Spinal cord (tissue), 10 donors: ENCODE data around the gene MMP17. TPM values are rescaled to one million over a fixed set of nuclear protein-coding genes. Genes with fewer than 3 reads are reported as not detected.
A peak's percentile ranks its signal among the peaks of the same experiment; 100 is the strongest.

Experiments
- DNase-seq, 6 donors: peaks; one replicate each; pipeline versions ENCODE4 v3.0.0 to v3.0.0-alpha.2; 2013 to 2015; ENCODE audit warnings: low spot score in 6 of 6, low read depth in 4 of 6
- H3K27ac ChIP-seq: one replicate; pipeline ENCODE4 v1.5.1; 2013; ENCODE audit warnings: low read depth, low read length, control low read depth
- H3K27me3 ChIP-seq: one replicate; pipeline ENCODE4 v1.6.1; 2013; ENCODE audit warnings: low read length; ENCODE audit not compliant: control insufficient read depth, insufficient read depth
- H3K36me3 ChIP-seq: one replicate; pipeline ENCODE4 v1.6.1; 2013; ENCODE audit warnings: low read length; ENCODE audit not compliant: control insufficient read depth, insufficient read depth
- H3K4me1 ChIP-seq: one replicate; pipeline ENCODE4 v1.6.1; 2013; ENCODE audit warnings: low read length; ENCODE audit not compliant: control insufficient read depth, insufficient read depth
- H3K4me3 ChIP-seq: one replicate; pipeline ENCODE4 v1.5.1; 2013; ENCODE audit warnings: low read depth, low read length, control low read depth
- H3K9me3 ChIP-seq: one replicate; pipeline ENCODE4 v1.6.1; 2013; ENCODE audit warnings: low read length; ENCODE audit not compliant: control insufficient read depth, insufficient read depth
- WGBS: methylation state at CpG from one replicate; pipeline ENCODE4 v1.1.5; 2013; ENCODE audit warnings: missing lambda C conversion rate; ENCODE audit not compliant: insufficient coverage; 5-methylcytosine and 5-hydroxymethylcytosine counted together
- polyA plus RNA-seq, 2 donors: library from polyadenylated mRNA; unstranded; fragments of 120-200 nt; gene quantifications; one replicate each; pipeline ENCODE4 v1.2.1, GENCODE V29; 2013; ENCODE audit not compliant: insufficient read length in 2 of 2
- small RNA-seq: library from RNA; depleted of rRNA; stranded (forward); fragments of <200 nt; gene quantifications from one replicate; pipeline ENCODE3, GENCODE V24; 2014; ENCODE audit warnings: low replicate concordance
- total RNA-seq, 2 donors: library from RNA; depleted of rRNA in 1 of 2; stranded (reverse); fragments of 120-200 nt in 1 of 2; fragments of >200 nt in 1 of 2; gene quantifications; one replicate each; pipeline versions ENCODE4 v1.2.3 to v1.2.4, GENCODE V29; 2013 to 2014
- donor health status: healthy.

MMP17 gene
- total and polyA plus RNA-seq, 4 donors: 16.5 to 98.3 (median 42.1) TPM

DNA sequence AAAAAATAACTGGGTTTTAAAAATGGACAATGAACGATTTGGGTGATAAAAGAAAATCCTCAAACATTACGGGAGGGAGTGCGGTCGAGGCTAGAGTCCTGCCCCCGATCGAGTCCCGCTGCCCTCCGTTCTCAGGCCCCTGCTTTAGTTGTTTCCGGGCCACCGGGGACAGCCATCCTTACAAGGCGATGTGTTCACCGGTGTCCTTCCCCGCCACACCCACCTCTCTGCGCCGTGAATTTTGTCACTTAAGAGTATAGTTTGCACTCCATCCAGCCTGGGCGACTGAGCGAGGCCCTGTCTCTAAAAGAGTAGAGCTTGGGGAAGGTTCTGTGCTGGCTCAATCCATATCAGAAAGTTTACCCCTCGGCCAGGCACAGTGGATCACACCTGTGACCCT is 69.1 kb downstream of the MMP17 start:
- Histone ChIP-seq H3K27ac (no peak overlapping the region), H3K27me3 (no peaks in the 10 kb centered on the region), H3K4me1 (peaks cover 32% of the 10 kb centered on the region), H3K9me3 (no peaks in the 10 kb centered on the region), H3K36me3 (peaks cover 54% of the 10 kb centered on the region), H3K4me3 (no peak overlapping the region)
- no peak for DNase-seq
- 97% methylated on average over 12 of the region's 18 CpGs for WGBS

- H3K27me3 ChIP-seq: no peaks in the 10 kb centered on the region
- H3K4me3 ChIP-seq: no peak overlapping the region
- WGBS: 64% methylated on average over 8 of the region's 9 CpGs
- peaks cover 60% of the 10 kb centered on the region for H3K36me3 ChIP-seq
- peaks cover 32% of the 10 kb centered on the region for H3K4me1 ChIP-seq
- H3K27ac ChIP-seq: no peak overlapping the region
- no peaks in the 10 kb centered on the region for H3K9me3 ChIP-seq
- peak in 1 of 6 donors; percentile 1 for DNase-seq
Observed at GRCh38 chr12:131897875-131898274, 69.7 kb downstream of the MMP17 start.

DNA sequence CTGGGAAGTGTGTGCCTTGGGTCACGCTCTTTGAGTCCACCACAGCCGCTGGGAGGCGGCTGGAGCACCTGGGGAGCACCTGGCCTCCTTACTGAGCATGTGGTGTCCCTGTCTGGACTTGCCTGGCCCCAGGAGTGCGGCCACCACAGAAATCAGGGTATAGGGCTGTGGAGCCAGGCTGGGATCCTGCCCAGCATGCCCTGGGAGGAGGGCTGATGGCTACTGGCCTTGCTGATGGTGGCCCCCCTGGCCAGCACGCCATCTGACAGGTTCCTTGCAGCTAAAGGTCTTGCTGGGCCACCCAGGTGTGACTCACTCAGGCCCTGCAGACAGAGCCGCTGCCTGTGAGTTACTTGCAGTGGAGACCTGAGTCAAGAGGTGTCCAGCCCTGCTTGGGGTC is 72.2 kb downstream of the MMP17 start:
- no peak overlapping the region for H3K27ac ChIP-seq

More for the DNA sequence above, 72.2 kb downstream of the MMP17 start:
- H3K36me3 ChIP-seq: peaks cover 83% of the 10 kb centered on the region
- H3K9me3 ChIP-seq: no peaks in the 10 kb centered on the region
- H3K4me3 ChIP-seq: no peak overlapping the region
- no peaks in the 10 kb centered on the region for H3K27me3 ChIP-seq
- WGBS: 81% methylated on average over 6 of the region's 6 CpGs
- DNase-seq: no peak
- H3K4me1 ChIP-seq: peaks cover 30% of the 10 kb centered on the region

Small RNAs within 50 kb of the gene (small RNA-seq; reads per million reads assigned to genes)
- not detected for gene RNA5SP378
- not detected for gene RNU6-1017P

Other genes with a start within 250 kb of the MMP17 start
- gene SFSWAP, start 117.3 kb upstream of the MMP17 start, total RNA-seq: 10 to 100 TPM; 20.1 to 39.9 TPM
- 10 to 100 TPM; 54.3 to 78.6 TPM for gene SFSWAP, start 117.3 kb upstream of the MMP17 start, polyA plus RNA-seq
- 10 to 100 TPM in 1 of 2 donors, 1 to 10 TPM in 1; 10.0 to 10.8 TPM for gene ULK1, start 66.2 kb downstream of the MMP17 start, total RNA-seq
- gene ULK1, start 66.2 kb downstream of the MMP17 start, polyA plus RNA-seq: 10 to 100 TPM; 38.5 to 50.0 TPM
- gene PUS1, start 100.9 kb downstream of the MMP17 start, total RNA-seq: 1 to 10 TPM; 5.9 to 7.1 TPM
- gene PUS1, start 100.9 kb downstream of the MMP17 start, polyA plus RNA-seq: 10 to 100 TPM; 11.8 to 23.1 TPM
- gene EP400, start 121.5 kb downstream of the MMP17 start, total RNA-seq: 10 to 100 TPM; 14.4 to 19.2 TPM
- gene EP400, start 121.5 kb downstream of the MMP17 start, polyA plus RNA-seq: 10 to 100 TPM; 42.3 to 50.6 TPM